HG02852 (cell line): ENCODE results near the gene KRT83.
"Not testable (repeated sequence)": the region's sequence is repeated elsewhere in the genome, so short reads cannot be mapped to it uniquely, and the experiment has no call there.

Source experiments
- ATAC-seq: cut with Tn5 transposase; IDR thresholded peaks from one replicate; pipeline ENCODE4 v1.9.1; 2021; ENCODE audit warnings: mild to moderate bottlenecking, moderate library complexity; ENCODE audit not compliant: unreplicated experiment

KRT83 gene

GRCh38 chr12:52290483-52291134, 30.6 kb downstream of the KRT83 start:
- ATAC-seq, result not testable (repeated sequence)

GRCh38 chr12:52287816-52288805, 33.1 kb downstream of the KRT83 start:
- peak; percentile 77 for ATAC-seq

GRCh38 chr12:52286857-52287785, 34.1 kb downstream of the KRT83 start:
- ATAC-seq, result not testable (repeated sequence)

GRCh38 chr12:52285851-52286530, 35.2 kb downstream of the KRT83 start:
- ATAC-seq, result no peak

GRCh38 chr12:52285172-52285745, 35.9 kb downstream of the KRT83 start:
- no peak for ATAC-seq

GRCh38 chr12:52284562-52285171, 36.5 kb downstream of the KRT83 start:
- ATAC-seq, result no peak

- no peak for ATAC-seq
These were observed 40.2 kb downstream of the KRT83 start for GRCh38 chr12:52280796-52281560.

GRCh38 chr12:52280319-52280795, 40.8 kb downstream of the KRT83 start:
- ATAC-seq, result no peak

- ATAC-seq, result no peak
These were observed 41.5 kb downstream of the KRT83 start for GRCh38 chr12:52279422-52280318.

GRCh38 chr12:52278575-52279421, 42.4 kb downstream of the KRT83 start:
- ATAC-seq, result no peak

GRCh38 chr12:52277486-52278245, 43.5 kb downstream of the KRT83 start:
- no peak for ATAC-seq

- ATAC-seq, result no peak
These were observed 45.5 kb downstream of the KRT83 start for GRCh38 chr12:52275686-52276085.

- ATAC-seq, result no peak
These were observed 46.6 kb downstream of the KRT83 start, which contains the start of gene KRT86 for GRCh38 chr12:52274521-52275120. KRT86 (plus strand) TSS chr12:52274645; CDS start chr12:52301917, 27,272 bp downstream.

- ATAC-seq, result no peak
These were observed 50.0 kb downstream of the KRT83 start for GRCh38 chr12:52271158-52271557.

GRCh38 chr12:52270541-52271070, 50.6 kb downstream of the KRT83 start:
- no peak for ATAC-seq
